ENCODE results near the gene SLC7A7.

DNA sequence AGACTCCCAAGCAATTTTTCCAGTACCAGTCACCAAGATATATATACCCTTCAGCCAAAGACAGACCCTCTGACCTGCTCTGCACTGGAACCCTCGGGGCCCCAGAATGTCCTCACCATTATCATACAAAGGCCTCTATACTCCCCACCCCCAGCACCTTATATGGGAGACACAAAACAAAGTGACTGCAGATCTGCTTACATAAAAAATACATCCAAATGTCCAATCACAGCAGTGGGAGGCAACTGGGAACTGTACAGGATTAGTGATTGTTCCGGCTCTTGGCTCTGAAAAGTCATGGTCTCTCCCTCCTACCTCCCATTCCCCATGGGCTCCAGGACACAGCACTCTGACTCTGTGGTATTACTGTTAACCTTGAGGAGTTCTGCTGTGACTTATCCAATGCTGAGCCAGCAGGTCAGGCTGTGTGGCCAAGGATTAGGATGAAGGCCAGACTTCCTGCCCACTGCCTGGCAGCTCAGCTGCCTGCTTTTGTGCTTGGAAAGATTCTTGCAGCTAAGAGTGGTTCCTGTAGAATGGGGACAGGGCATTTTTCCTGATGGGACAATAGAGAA, 35.0 kb downstream of the SLC7A7 start:
- TF ChIP-seq ZNF586 (CRISPR knock-in tag; conservative IDR thresholded peaks at IDR 0.05) (no peak), BHLHE40 (IDR thresholded peaks at IDR 0.05; ENCODE audit: low read length) (no peak), RBM34 (IDR thresholded peaks at IDR 0.05; ENCODE audit: borderline replicate concordance, insufficient read depth, low read length) (no peak), KDM4B (IDR thresholded peaks at IDR 0.05; ENCODE audit: borderline replicate concordance in 2 of 2, low read depth in 1 of 2) (no peak), SRSF7 (optimal IDR thresholded peaks at IDR 0.05; ENCODE audit: low read depth, low read length) (no peak), ZKSCAN8 (CRISPR knock-in tag; IDR thresholded peaks at IDR 0.05) (no peak)
- TF ChIP-seq, protein P1, sequence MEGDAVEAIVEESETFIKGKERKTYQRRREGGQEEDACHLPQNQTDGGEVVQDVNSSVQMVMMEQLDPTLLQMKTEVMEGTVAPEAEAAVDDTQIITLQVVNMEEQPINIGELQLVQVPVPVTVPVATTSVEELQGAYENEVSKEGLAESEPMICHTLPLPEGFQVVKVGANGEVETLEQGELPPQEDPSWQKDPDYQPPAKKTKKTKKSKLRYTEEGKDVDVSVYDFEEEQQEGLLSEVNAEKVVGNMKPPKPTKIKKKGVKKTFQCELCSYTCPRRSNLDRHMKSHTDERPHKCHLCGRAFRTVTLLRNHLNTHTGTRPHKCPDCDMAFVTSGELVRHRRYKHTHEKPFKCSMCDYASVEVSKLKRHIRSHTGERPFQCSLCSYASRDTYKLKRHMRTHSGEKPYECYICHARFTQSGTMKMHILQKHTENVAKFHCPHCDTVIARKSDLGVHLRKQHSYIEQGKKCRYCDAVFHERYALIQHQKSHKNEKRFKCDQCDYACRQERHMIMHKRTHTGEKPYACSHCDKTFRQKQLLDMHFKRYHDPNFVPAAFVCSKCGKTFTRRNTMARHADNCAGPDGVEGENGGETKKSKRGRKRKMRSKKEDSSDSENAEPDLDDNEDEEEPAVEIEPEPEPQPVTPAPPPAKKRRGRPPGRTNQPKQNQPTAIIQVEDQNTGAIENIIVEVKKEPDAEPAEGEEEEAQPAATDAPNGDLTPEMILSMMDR (IDR thresholded peaks at IDR 0.05 in 2 of 3, conservative IDR thresholded peaks at IDR 0.05 in 1 of 3; ENCODE audit: insufficient read depth in 2 of 3, low read depth in 1 of 3, low read length in 3 of 3): no peak
- TF ChIP-seq, protein P2, sequence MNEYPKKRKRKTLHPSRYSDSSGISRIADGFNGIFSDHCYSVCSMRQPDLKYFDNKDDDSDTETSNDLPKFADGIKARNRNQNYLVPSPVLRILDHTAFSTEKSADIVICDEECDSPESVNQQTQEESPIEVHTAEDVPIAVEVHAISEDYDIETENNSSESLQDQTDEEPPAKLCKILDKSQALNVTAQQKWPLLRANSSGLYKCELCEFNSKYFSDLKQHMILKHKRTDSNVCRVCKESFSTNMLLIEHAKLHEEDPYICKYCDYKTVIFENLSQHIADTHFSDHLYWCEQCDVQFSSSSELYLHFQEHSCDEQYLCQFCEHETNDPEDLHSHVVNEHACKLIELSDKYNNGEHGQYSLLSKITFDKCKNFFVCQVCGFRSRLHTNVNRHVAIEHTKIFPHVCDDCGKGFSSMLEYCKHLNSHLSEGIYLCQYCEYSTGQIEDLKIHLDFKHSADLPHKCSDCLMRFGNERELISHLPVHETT (CRISPR knock-in tag; conservative IDR thresholded peaks at IDR 0.05 in 1 of 2, IDR thresholded peaks at IDR 0.05 in 1 of 2): no peak
